Stimulated activated CD8-positive, alpha-beta memory T cell treated with anti-CD3 and anti-CD28 coated beads, Interleukin-4, amount 100 ng/mL, for 24 hours (primary cell): ENCODE data around the gene FAM200A.
"Not testable (repeated sequence)": the region's sequence is repeated elsewhere in the genome, so short reads cannot be mapped to it uniquely, and the experiment has no call there.

Experiments used
- DNase-seq: peaks from one replicate; pipeline ENCODE4 v3.0.0-alpha.2; 2020; ENCODE audit warnings: low read depth

Gene FAM200A

DNA sequence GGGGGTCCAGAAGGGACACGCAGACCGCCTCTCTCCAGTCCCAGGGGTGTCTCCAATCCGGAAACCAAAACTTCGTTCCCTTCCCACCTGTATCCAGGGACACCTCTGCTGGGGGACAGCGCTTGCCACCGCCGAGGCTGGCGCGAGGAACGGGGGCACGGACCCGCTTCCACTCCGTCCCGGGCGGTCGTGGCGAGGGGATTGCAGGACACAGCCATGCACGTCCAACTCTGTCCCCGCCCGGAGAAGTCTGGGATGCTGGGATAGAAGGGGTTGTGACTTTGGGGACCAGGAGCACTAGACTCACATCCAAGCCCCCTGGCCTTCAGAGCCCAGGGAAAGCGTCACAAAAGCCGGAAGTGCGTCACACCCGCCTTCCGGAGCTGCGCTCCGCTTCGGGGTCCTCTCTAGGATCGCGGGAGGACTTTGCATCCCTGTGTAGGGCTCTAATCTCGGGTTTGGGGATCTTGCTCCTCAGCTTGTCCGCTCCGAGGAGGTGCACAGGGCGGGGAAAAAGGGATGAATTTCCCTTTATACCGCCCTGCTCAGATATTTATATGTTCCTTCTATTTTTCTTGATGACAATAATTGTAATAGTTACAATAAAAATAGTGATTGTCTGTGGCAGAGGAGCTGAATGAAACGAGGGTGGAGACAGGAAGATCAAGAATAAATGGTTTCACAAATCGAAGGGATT lies at the start of gene FAM200A:
FAM200A (minus strand) TSS at position 348 of the 697 bp plus-strand sequence. CDS start 3,707 bp downstream, outside the sequence.
- peak; percentile 80 for DNase-seq

DNA sequence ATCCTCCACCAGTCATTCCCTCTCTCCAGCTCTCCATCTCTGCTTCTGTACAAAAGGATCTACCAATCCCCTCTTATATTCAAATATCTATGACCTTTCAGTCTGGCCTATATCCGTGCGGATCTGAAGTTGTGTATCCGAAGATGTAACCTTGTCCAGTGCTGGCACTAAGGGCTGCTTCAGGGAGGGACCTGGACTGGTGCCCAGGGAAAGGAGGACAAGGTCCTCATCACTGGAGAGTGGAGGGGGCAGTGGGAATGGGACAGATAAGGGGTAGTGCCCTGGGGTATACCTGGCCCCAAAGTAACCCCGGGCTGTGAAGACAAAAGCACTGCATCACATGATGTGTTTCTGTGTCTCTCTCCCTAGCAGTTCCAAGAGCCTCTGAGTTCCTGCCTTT lies 47.9 kb upstream of the FAM200A start:
- DNase-seq: no peak

DNA sequence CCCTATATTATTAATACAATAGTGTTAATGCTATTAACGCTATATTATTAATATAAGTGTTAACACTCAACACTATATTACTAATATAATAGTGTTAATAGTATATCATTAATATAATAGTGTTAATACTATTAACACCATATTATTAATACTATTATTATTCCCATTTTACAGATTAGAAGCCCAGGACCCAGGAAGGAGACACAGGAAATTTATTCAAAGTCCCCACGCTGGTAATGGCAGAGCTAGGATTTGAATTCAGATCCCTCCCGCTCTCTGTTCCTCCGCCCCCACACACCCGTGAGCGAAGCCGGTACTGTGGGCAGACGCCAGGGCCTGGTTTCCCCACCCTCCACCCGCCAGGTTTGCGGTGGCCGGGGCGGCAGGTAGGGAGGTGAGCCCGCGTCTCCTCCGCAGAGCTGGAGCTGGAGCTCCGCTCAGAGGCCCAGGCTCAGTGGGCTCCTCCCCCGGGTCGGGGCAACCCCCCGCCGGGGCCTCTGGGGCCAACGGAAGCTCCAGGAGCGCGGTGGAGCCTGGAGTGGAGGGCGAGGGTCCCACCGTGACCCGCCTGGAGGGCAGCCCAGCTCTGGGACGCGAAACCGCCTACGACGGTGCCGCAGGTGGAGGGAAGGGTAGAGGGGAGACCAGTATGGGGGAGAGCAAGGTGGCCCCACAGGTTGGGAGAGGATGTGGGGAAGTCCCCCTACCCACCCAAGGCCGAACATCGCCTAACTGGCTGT lies 46.0 kb upstream of the FAM200A start, which contains the start of gene TMEM225B:
TMEM225B (plus strand) TSS at position 506 of the 740 bp plus-strand sequence. CDS start 6,122 bp downstream, outside the sequence.
- no peak for DNase-seq

DNA sequence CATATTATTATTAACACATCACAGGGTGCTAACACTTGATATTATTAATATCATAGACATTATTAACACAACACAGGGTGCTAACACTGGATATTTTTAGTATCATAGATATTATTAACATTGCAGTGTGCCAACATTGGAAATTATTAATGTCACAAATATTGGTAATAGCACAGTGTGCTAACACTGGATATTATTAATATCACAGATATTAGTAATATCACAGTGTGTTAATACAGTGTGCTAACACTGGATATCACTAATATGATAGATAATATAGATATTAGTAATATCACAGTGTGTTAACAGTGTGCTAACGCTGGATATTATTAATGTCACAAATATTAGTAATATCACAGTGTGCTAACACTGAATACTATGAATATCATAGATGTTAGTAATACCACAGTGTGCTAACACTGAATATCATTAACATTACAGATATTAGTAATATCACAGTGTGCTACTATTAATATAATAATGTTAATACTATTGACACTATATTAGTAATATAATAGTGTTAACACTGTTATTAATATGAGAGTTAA lies 44.6 kb upstream of the FAM200A start:
- DNase-seq: no peak

DNA sequence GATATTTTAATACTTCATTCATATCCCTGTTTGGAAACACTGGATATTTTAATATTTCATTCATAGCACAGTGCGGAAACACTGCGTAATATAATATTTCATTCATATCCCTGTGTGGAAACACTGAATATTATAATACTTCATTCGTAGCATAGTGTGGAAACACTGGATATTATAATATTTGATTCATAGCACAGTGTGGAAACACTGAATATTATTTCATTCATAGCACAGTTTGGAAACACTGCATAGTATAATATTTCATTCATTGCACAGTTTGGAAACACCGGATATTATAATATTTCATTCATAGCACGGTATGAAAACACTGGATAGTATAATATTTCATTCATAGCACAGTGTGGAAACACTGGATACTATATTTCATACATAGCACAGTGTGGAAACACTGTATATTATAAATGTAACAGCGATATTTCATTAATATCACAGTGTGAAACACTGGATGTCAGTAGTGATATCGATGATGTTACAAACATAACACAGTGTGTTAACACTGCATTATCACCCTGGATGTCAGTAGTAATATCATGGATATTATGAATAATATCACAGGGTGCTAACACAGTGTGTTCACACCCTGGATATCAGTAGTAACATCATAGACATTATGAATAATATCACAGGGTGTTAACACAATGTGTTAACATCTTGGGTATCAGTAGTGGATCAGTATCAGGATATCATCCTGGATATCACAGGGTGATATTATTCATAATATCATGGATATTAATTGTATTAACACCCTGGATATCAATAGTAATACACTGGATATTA lies 43.2 kb upstream of the FAM200A start:
- DNase-seq: no peak

DNA sequence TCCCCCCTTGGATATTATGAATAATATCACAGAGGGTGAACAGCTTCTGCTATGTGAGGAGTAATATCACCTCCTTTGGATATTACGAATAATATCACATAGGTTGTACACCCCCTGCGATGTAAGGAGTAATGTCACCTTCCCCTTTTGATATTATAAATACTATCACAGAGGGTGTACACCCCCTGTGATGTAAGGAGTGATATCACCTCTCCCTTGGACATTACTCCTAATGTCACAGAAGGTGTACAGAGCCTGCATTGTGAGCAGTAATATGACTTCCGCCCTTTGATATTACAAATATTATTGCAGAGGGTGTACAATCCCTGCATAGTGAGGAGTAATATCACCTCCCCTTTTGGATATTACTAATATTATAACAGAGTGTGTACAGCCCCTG lies 37.0 kb upstream of the FAM200A start:
- no peak for DNase-seq

DNA sequence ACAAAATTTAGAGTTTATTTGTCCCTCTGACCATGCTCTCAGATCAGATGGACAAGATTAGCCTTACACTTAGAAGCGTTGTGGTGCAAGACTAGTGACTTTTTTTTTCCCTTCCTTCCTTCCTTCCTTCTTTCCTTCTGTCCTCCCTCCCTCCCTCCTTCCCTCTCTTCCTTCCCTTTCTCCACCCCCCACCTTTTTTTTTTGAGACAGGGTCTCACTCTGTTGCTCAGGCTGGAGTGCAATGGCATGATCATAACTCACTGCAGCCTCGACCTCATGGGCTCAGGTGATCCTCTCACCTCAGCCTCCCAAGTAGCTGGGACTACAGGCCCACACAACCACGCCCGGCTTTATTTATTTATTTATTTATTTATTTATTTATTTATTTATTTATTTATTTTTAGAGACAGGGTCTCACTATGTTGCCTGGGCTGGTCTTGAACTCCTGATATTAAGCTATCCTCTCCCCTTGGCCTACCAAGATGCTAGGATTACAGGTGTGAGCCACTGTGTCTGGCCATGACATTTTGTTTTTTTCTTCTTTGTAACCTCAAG lies 28.9 kb upstream of the FAM200A start:
- DNase-seq: not testable (repeated sequence)

DNA sequence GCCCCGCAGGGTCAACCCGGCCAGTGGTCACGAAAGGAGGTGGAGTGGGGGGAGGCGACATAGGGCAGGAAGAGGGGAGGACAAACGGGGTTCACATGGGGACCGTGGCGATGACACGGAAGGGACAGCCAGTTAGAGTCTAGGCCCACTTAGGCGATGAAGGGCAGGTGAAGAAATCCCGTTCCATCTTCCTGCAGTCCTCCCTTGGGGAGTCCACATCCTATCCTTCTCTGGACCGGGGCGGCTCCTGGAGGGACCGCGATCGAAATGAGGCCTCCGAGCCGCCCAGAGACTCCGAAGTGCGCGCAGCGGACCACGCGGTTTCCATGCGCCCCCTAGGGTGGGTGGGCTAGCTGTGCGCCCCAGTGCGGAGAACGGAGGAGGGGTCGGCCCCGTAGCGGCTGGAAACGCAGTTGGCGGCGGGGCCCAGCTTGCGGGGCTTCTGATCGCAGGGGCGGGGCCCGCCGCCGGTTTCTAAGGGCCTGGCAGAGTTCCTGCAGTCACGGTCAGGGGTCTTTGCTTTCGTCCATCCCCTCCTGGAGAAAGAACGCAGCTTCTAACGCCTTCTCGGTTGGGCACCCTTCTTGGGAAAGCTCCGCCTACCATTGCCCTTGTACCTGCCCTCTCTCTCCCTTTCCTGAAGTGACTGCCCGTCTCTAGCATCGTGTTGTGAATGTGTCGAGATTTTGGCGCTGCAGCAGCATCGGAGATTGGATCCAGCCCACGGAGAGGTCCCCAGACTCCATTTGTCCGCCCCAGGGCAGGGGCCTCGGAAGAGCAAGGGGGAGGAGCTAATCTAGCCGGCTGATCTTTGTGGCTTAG lies 28.3 kb upstream of the FAM200A start:
- peak; percentile 40 for DNase-seq

DNA sequence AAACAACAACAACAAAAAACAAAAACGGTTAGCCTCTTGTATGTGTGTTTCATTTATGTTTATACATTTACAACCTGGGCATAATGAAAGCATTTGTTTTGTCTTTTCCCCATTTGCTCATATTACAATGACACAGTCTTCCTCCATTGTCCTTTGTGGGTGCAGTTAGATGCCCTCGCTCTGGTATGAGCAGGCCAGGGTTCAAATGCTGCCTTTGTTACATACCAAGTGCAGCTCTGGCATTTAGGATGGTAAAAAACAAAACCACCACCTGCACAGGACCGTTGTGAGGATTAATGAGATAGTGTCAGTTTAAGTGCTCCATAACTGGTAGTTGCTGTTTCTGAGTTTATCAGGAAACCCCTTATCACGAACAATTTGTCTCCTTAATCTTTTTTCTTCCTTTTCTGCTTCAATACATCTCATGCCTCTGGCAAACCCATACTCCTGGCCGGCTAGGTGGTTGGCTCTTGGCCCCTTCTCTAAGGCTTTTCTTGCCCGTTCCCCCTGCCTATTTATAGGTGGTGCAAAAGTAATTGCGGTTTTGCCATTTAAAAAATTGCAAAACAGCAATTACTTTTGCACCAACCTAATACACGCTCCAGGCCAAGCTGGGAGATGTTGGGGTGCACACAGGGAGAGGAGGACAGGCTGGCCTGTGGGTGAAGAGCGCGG lies 27.5 kb upstream of the FAM200A start:
- DNase-seq: no peak

DNA sequence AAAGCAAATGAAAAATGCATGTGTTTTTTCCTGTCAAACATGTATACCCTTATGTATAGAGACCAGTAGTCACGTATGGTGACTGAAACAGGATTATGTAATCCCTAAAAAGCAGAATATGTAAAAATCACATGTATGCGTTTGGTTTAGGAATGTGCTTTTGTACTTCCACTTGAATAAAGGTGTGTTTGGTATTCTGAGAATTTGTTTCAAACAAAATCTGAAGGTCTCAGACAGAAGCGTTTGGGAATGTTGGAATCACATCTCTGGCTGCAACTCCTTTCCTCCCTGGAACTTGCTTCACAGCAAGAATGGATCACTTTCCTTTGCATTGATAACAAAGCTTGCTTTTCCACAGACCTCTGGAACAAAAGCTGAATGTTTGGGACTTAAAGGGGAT lies 24.3 kb upstream of the FAM200A start:
- no peak for DNase-seq

DNA sequence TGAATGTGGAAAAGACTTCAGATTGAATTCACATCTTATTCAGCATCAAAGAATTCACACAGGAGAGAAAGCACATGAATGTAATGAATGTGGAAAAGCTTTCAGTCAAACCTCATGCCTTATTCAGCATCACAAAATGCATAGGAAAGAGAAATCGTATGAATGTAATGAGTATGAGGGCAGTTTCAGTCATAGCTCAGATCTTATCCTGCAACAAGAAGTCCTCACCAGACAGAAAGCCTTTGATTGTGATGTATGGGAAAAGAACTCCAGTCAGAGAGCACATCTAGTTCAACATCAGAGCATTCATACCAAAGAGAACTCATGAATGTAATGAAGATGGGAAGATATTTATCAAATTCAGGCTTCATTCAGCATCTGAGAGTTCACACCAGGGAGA lies 21.3 kb upstream of the FAM200A start:
- no peak for DNase-seq

DNA sequence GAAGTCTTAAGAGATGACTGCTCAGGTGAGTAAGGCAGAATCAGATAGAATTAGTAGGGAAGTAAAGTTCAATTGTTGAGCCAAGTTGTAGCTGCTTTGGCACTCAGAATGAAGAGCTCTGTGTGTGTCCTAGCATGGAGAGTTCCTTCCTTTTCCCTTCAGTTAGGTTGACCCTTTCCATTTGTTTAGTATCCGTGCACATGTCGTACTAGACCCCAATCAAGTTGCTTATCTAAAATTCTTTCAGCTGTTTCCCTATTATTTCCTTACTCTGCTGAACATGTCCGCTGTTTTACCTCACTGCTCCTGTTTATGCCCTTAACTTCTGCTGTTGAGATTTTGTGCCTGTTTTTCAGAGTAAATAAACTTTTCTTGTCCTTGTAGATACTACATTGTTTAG lies 19.9 kb upstream of the FAM200A start:
- no peak for DNase-seq

DNA sequence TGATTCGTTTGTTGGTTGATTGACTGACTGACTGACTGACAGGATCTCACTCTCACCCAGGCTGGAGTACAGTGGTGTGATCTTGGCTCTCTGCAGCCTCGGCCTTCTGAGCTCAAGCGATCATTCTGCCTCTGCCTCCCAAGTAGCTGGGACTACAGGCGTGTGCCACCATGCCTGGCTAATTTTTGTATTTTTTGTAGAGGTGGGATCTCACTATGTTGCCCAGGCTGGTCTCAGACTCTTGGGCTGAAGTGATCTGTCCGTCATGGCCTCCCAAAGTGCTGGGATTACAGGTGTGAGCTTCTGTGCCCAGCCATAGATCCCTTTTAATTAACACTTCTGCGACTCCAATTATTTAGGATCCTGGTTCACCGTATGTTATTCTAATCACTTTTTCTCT lies 16.9 kb upstream of the FAM200A start:
- not testable (repeated sequence) for DNase-seq

DNA sequence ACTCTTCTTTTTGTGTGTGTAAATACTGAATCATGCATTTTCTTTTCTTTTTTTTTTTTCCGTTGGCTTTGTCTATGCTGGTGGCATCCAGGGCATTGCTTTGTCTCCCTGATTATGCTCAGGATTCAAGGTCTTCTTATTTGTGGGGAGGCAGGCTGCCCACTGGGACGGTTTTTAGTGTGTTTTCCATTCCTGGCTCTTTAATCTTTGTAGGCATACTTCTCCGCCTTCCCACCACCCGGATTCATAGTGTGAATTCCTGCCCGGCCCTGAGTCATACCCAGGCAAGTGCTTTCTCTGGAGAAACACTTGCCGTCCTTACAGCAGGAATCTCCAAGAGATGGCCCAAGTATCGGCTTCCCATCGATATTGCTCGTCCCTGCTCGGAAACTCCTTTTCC lies 11.7 kb upstream of the FAM200A start:
- DNase-seq: no peak

DNA sequence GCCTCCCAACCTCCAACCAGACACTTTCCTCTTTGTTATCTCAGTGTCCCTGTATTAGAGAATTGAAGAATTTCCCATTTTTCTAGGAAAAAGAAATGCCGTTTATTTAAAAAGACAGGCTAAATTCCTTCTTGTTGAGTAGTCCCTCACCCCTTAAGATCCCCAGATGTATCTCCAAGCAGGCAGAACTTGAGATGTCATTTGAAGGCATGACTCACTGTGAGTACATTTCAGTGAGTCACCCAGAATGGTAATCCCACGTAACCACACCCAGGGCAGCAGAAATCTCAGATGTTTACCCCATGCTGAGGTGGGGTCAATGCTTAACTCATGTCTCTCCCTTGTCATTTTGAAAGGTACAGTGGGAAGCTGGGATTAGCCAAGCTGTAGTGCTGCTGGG lies 10.9 kb upstream of the FAM200A start:
- DNase-seq: no peak

DNA sequence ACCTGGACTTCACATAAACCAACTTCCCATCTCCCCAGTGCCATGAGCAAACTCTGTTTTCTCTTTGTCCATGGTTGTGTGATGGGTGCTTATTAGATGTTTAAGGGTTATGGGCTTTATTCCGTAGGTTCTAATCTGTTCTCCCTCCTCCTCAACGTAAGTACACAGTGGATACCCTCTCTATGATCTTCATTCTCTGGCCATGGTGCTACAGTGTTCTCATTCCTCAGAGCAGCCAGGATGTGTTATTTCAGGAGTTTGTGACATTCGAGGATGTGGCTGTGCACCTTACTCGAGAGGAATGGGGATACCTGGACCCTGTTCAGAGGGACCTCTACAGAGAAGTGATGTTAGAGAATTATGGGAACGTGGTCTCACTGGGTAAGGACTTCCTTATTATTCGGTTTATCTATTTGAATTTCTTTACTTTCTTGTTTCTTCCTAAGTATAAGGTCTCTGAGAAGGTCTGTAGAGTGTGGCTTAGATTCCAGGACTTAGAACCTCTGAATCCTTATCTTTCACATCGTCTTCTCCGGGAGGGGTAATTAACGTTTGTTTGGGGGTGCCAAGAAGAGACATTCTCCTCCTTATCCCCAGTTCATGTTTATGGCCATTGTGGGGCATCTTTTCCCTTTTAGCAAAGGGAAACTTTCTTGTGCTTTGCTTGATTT lies 10.3 kb upstream of the FAM200A start:
- no peak for DNase-seq

DNA sequence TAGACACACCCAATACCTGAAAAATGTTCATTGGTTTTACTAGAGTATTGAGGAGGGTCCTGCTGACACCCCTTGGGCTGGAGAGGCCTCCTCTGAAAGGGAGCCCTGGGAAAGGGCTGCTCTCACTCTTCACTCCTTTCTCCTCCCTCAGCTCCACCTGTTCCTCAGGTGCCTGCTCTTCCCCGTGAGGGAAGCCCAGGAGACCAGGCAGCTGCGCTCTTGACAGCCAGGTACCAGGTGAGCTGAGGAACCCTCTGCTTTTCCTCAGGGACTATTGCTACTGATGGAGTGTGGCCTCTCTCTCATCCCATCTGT lies 9.8 kb upstream of the FAM200A start:
- no peak for DNase-seq

DNA sequence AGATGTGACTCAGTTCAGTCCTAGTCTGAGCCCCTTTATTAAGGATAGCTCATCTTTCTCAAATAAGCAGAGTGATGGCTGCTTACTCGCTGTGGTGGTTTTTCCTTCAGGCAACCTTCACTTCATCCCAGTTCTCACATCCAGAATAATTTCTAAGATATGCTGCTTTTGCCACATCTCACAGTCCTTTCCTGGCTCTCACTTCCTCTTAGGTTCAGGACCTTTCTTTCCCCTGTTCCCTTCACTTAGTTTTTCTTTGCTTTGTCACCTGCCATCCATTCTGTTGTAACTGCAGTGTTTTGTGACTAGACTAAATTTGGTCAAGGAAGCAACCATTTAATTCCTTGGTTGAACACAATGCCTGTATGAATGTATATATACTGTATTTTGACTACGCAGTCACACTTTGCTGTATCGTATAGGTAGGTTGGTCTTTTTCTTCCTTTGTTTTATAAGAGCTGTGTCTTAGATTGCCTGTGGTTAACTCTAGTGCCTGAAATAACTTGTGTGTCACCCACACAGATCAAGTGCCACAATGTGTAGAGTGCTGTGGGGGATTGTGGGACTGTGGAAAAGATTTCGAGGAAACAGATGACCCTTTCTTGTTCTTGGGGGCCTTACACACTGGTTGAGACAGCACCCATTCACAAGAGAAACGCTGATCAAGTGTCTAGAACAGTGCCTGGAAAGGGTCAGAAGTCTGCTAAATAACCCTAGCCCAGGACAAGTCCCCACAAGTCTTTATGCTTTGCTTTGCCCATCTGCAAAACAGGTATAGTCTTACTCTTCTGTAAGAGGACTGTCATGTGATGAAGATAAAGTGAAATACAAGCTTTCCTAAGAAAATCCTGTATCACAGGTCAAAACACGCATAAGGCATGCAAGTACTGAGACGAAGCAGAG lies 9.2 kb upstream of the FAM200A start:
- no peak for DNase-seq
